Measurements from ENCODE around the gene UBLCP1.

GRCh38 chr5:159313197-159313596 is 50.1 kb downstream of the UBLCP1 start:
- TF ChIP-seq CTCF (conservative IDR thresholded peaks at IDR 0.05; ENCODE audit: low read depth, low read length) (no peak), EZH2 (IDR thresholded peaks at IDR 0.05; ENCODE audit: low read length, unreplicated experiment) (no peak)
